ENCODE data around the gene LRRK1. TPM values are rescaled to one million over a fixed set of nuclear protein-coding genes. Genes with fewer than 3 reads are reported as not detected.

The LRRK1 gene
- total and polyA plus RNA-seq, 2 of the 4 experiments (the other 2 are of a cell fraction), result 3.0 to 5.8 TPM

DNA sequence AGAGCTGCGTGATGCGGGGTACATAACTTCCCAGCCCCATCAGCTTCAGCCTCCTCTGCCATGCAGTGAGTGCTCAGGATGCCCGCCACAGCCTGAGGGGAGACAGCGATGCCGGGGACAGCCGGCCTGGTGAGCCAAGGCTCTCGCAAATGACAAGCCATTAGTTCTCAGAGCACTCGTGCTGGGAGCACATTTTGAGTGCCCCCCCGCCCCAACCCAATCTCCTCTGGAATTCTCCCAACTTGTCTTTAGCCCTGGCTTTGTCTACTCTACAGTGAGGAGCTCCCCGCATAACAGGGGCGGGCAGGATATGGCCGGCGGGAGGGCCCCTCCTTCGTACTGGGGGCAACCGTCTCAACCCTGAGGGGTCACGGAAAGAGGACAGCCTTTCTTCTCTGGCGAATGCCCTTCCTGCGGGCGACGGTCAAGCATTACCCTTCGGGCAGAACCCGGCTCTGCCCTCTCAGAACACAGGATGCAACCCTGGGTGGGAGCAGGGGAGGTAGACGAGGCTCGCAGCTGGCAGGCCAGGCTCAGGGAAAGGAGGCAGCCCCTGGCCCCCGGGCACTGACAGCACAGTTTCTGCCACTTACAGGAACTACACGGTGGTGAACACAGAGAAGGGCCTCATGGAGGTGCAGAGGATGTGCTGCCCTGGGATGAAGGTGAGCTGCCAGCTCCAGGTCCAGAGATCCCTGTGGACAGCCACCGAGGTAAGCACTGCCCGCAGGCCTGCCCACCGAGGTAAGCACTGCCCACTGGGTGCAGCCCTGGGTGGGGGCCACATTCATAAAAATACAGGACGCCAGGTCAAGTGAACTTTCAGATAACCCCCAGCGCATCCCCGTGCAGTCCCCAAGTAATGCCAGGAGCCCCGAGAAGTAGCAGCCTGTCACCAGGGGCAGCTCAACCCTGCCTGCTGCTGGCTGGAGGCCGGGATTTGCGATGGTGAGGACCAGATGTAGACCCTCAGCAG, 141.7 kb downstream of the LRRK1 start:
- BruUV-seq (replicated peaks), result no TSS peak

More for the DNA sequence above, 141.7 kb downstream of the LRRK1 start:
- Histone ChIP-seq H3K4me1 (ENCODE audit: control insufficient read depth, insufficient read depth, low read length) (peaks cover 4% of the 10 kb centered on the region; the same call in 1 of the 2 replicates), H3K4ac (ENCODE audit: low read depth, low read length) (no peak overlapping the region), H4K5ac (ENCODE audit: low read depth, low read length) (no peak overlapping the region), H3K18ac (ENCODE audit: low read depth, low read length) (no peak overlapping the region), H4K91ac (ENCODE audit: insufficient read depth, low read depth, low read length) (no peak overlapping the region), H3K27ac (ENCODE audit: insufficient read depth, low read length) (no peak overlapping the region), H3K9me1 (ENCODE audit: insufficient read depth, low read length) (peaks cover 3% of the 10 kb centered on the region; the same call in 1 of the 2 replicates), H3K4me3 (ENCODE audit: insufficient read depth, low read depth, low read length) (no peak overlapping the region), H3K9me3 (ENCODE audit: control insufficient read depth, insufficient read depth, low read length) (no peaks in the 10 kb centered on the region), H2BK5ac (ENCODE audit: low read depth, low read length, poor library complexity, severe bottlenecking) (no peak overlapping the region), H2BK120ac (ENCODE audit: low read depth, low read length) (no peak overlapping the region), H2BK15ac (ENCODE audit: low read depth, low read length) (no peak overlapping the region), H2AK5ac (ENCODE audit: low read depth, low read length) (no peak overlapping the region; the same call in 1 of the 2 replicates), H2AK9ac (replicated peaks; ENCODE audit: low read depth, low read length, poor library complexity) (no peak overlapping the region), H3K36me3 (ENCODE audit: control insufficient read depth, insufficient read depth, low read length) (peaks cover 42% of the 10 kb centered on the region), H4K8ac (ENCODE audit: low read depth in 2 of 2, low read length in 2 of 2) (no peak overlapping the region), H2AFZ (replicated peaks; ENCODE audit: low read length, poor library complexity) (no peak overlapping the region), H3K56ac (ENCODE audit: extremely low read depth, insufficient read depth, low read length) (no peak overlapping the region), H3K27me3 (ENCODE audit: control insufficient read depth, insufficient read depth, low read length) (no peaks in the 10 kb centered on the region), H3K9ac (ENCODE audit: low read depth, low read length) (no peak overlapping the region), H3K79me1 (ENCODE audit: low read depth in 1 of 2, low read length in 2 of 2) (no peaks in the 10 kb centered on the region), H3K14ac (replicated peaks; ENCODE audit: low read depth, low read length) (no peak overlapping the region), H4K20me1 (ENCODE audit: insufficient read depth, low read length) (no peaks in the 10 kb centered on the region), H3K23ac (ENCODE audit: low read depth, low read length) (no peak overlapping the region), H3K4me2 (ENCODE audit: low read depth, low read length) (no peak overlapping the region), H2BK20ac (ENCODE audit: low read depth, low read length) (no peak overlapping the region)
- POLR2A ChIA-PET (ENCODE audit: unreplicated experiment), result no interaction called here
- dilution Hi-C loops (cut with HindIII; ENCODE audit: low sequenced_read_pairs, unreplicated experiment), result no loop called here
- 79% methylated on average over 17 of the region's 35 CpGs; no CpG with 5 or more reads in 1 of the 2 experiments for WGBS, 2 experiments (ENCODE audit: extremely low coverage in 2 of 2, insufficient read length in 1 of 2)
- TF ChIP-seq MXI1 (IDR thresholded peaks at IDR 0.05; ENCODE audit: borderline replicate concordance, low read depth, low read length) (no peak), SMC3 (IDR thresholded peaks at IDR 0.05; ENCODE audit: low read depth, low read length) (no peak)
- intact Hi-C loops (cut with micrococcal nuclease), result no loop called here
- in situ Hi-C loops (cut with MboI; ENCODE audit: low sequenced_read_pairs), result no loop called here
- DNase-seq, result no peak
- no peak for ATAC-seq (ENCODE audit: low read depth)
- CTCF ChIA-PET, result no interaction called here
